HK-2 (cell line): ENCODE data around the gene GASK1A.
"Not testable (repeated sequence)": the region's sequence is repeated elsewhere in the genome, so short reads cannot be mapped to it uniquely, and the experiment has no call there.

Experiments used
- DNase-seq: peaks from one replicate; pipeline ENCODE4 v3.0.0-alpha.2; 2018; ENCODE audit not compliant: unreplicated experiment

Gene GASK1A

GRCh38 chr3:43031889-43032545 lies 52.9 kb downstream of the GASK1A start:
- no peak for DNase-seq

- DNase-seq: no peak
These were observed 53.8 kb downstream of the GASK1A start for GRCh38 chr3:43032646-43033628.

- no peak for DNase-seq
These were observed 55.1 kb downstream of the GASK1A start for GRCh38 chr3:43034200-43034599.

- DNase-seq: no peak
These were observed 55.8 kb downstream of the GASK1A start for GRCh38 chr3:43034911-43035310.

GRCh38 chr3:43035801-43036365 lies 56.8 kb downstream of the GASK1A start:
- DNase-seq: no peak

GRCh38 chr3:43036621-43037423 lies 57.7 kb downstream of the GASK1A start:
- no peak for DNase-seq

GRCh38 chr3:43038010-43038409 lies 58.9 kb downstream of the GASK1A start:
- DNase-seq: no peak

GRCh38 chr3:43041517-43041916 lies 62.4 kb downstream of the GASK1A start:
- no peak for DNase-seq

- DNase-seq: no peak
These were observed 64.1 kb downstream of the GASK1A start for GRCh38 chr3:43043071-43043766.

- no peak for DNase-seq
These were observed 64.7 kb downstream of the GASK1A start for GRCh38 chr3:43043793-43044192.

GRCh38 chr3:43045079-43045478 lies 66.0 kb downstream of the GASK1A start:
- not testable (repeated sequence) for DNase-seq

GRCh38 chr3:43046583-43046982 lies 67.5 kb downstream of the GASK1A start:
- no peak for DNase-seq

GRCh38 chr3:43048470-43048869 lies 69.4 kb downstream of the GASK1A start:
- DNase-seq: no peak

- no peak for DNase-seq
These were observed 74.2 kb downstream of the GASK1A start for GRCh38 chr3:43053291-43053690.

- no peak for DNase-seq
These were observed 75.6 kb downstream of the GASK1A start for GRCh38 chr3:43054754-43055153.

- DNase-seq: no peak
These were observed 76.3 kb downstream of the GASK1A start for GRCh38 chr3:43055393-43055792.

GRCh38 chr3:43055806-43056770 lies 77.0 kb downstream of the GASK1A start:
- no peak for DNase-seq

- DNase-seq: no peak
These were observed 80.3 kb downstream of the GASK1A start for GRCh38 chr3:43059456-43059855.

GRCh38 chr3:43061101-43061895 lies 82.2 kb downstream of the GASK1A start:
- DNase-seq: no peak
